H1 (cell line): ENCODE measurements around the gene ZNF212. TPM values are rescaled to one million over a fixed set of nuclear protein-coding genes. Genes with fewer than 3 reads are reported as not detected.

Source experiments
- CTCF ChIA-PET: fragments of 300-600 bp; sonication (Branson Sonifier 250); formaldehyde crosslinking; loops from one replicate; lab custom pipeline; 2021; ENCODE audit not compliant: partially characterized antibody; lab: Charles Lee
- POLR2A ChIA-PET: fragments of 300-600 bp; sonication (Branson Sonifier 250); formaldehyde crosslinking; loops from one replicate; lab custom pipeline; 2021; ENCODE audit warnings: inconsistent platforms; ENCODE audit not compliant: partially characterized antibody; lab: Charles Lee
- DNase-seq, 2 experiments: peaks; one replicate each; pipeline versions ENCODE4 v3.0.0 to v3.0.0-alpha.2; 2010 to 2022; ENCODE audit warnings: low spot score in 2 of 2, low read depth in 1 of 2, mixed read lengths in 1 of 2
- FAIRE-seq: peaks from 2 replicates; lab custom pipeline; 2011; peaks lifted over from hg19 to GRCh38; lab: Jason Lieb, UNC
- H2AFZ ChIP-seq: 2 replicates; pipeline ENCODE4 v1.8.1; 2012; ENCODE audit warnings: low read length, inconsistent platforms
- H2AK5ac ChIP-seq: 2 replicates; pipeline ENCODE4 v1.6.1; 2013; ENCODE audit warnings: low read depth, low read length
- H2BK120ac ChIP-seq: replicated peaks from 2 replicates; pipeline ENCODE3; 2013; ENCODE audit warnings: low read depth, low read length, inconsistent platforms
- H2BK12ac ChIP-seq: 2 replicates; pipeline ENCODE4 v1.6.1; 2013; ENCODE audit warnings: low read depth, low read length
- H2BK15ac ChIP-seq: 2 replicates; pipeline ENCODE4 v1.6.1; 2013; ENCODE audit warnings: low read length
- H2BK20ac ChIP-seq: 2 replicates; pipeline ENCODE4 v1.6.1; 2013; ENCODE audit warnings: low read length
- H2BK5ac ChIP-seq: 2 replicates; pipeline ENCODE4 v1.6.1; 2013; ENCODE audit warnings: low read depth, low read length
- H3K14ac ChIP-seq: 2 replicates; pipeline ENCODE4 v1.6.1; 2013; ENCODE audit warnings: inconsistent platforms; ENCODE audit not compliant: insufficient read length
- H3K18ac ChIP-seq: 2 replicates; pipeline ENCODE4 v1.6.1; 2013; ENCODE audit warnings: low read length; ENCODE audit errors: extremely low read depth
- H3K23ac ChIP-seq: 2 replicates; pipeline ENCODE4 v1.6.1; 2013; ENCODE audit warnings: inconsistent platforms; ENCODE audit not compliant: insufficient read length
- H3K23me2 ChIP-seq: 2 replicates; pipeline ENCODE4 v1.6.1; 2013; ENCODE audit warnings: low read depth, low read length
- H3K27ac ChIP-seq: 2 replicates; pipeline ENCODE4 v1.6.1; 2011; ENCODE audit warnings: low read depth, low read length, inconsistent platforms
- H3K27me3 ChIP-seq, 4 experiments: replicated peaks in 1 of 4; 1 replicate in 1 of 4; 2 replicates in 3 of 4; pipeline versions ENCODE4 v1.6.1 to v1.8.1; 2011 to 2013; ENCODE audit warnings: low read length in 3 of 4, mild to moderate bottlenecking in 3 of 4, inconsistent platforms in 2 of 4, mixed read lengths in 2 of 4, moderate library complexity in 1 of 4; ENCODE audit not compliant: control insufficient read depth in 3 of 4, insufficient read depth in 3 of 4; ENCODE audit errors: extremely low read depth in 1 of 4
- H3K36me3 ChIP-seq, 4 experiments: 2 replicates each; pipeline versions ENCODE4 v1.6.1 to v1.8.1; 2011 to 2013; ENCODE audit warnings: mild to moderate bottlenecking in 4 of 4, low read length in 3 of 4, moderate library complexity in 2 of 4, control low read depth in 1 of 4, inconsistent platforms in 1 of 4; ENCODE audit not compliant: insufficient read depth in 4 of 4, control insufficient read depth in 2 of 4
- H3K4ac ChIP-seq: replicated peaks from 2 replicates; pipeline ENCODE3; 2013; ENCODE audit warnings: low read length, low read depth, mixed read lengths, inconsistent platforms; ENCODE audit not compliant: insufficient read length
- H3K4me1 ChIP-seq, 4 experiments: replicated peaks in 1 of 4; 1 replicate in 1 of 4; 2 replicates in 3 of 4; pipeline versions ENCODE4 v1.6.1 to v1.8.1; 2011 to 2013; ENCODE audit warnings: low read length in 3 of 4, inconsistent platforms in 2 of 4, mixed read lengths in 1 of 4; ENCODE audit not compliant: insufficient read depth in 4 of 4, control insufficient read depth in 3 of 4
- H3K4me2 ChIP-seq, 2 experiments: 2 replicates each; pipeline versions ENCODE4 v1.6.1 to v1.8.1; 2011 to 2013; ENCODE audit warnings: low read depth in 2 of 2, low read length in 2 of 2, control low read depth in 1 of 2, inconsistent platforms in 1 of 2, mild to moderate bottlenecking in 1 of 2; ENCODE audit not compliant: insufficient read depth in 1 of 2
- H3K4me3 ChIP-seq, 4 experiments: fragments of 200-600, 300-600 bp in 1 of 4; sonication (generic), shearing (Covaris generic), sonication (Bioruptor Twin) in 1 of 4; 2 replicates each; pipeline versions ENCODE4 v1.5.1 to v1.8.1; 2011 to 2016; ENCODE audit warnings: low read length in 4 of 4, low read depth in 3 of 4, control low read depth in 2 of 4, inconsistent platforms in 2 of 4, mild to moderate bottlenecking in 2 of 4, mixed read lengths in 1 of 4, moderate library complexity in 1 of 4; ENCODE audit not compliant: insufficient read depth in 2 of 4; ENCODE audit errors: extremely low read depth in 1 of 4
- H3K56ac ChIP-seq: replicated peaks from 2 replicates; pipeline ENCODE3; 2013; ENCODE audit warnings: low read depth, mild to moderate bottlenecking, mixed read lengths, low read length, inconsistent platforms; ENCODE audit not compliant: insufficient read length
- H3K79me1 ChIP-seq: 2 replicates; pipeline ENCODE4 v1.6.1; 2013; ENCODE audit warnings: low read depth, low read length, control low read depth
- H3K79me2 ChIP-seq, 2 experiments: 2 replicates each; pipeline versions ENCODE4 v1.6.1 to v1.8.1; 2012 to 2013; ENCODE audit warnings: low read length in 2 of 2, mild to moderate bottlenecking in 2 of 2, inconsistent platforms in 1 of 2; ENCODE audit not compliant: insufficient read depth in 2 of 2, control insufficient read depth in 1 of 2
- H3K9ac ChIP-seq, 4 experiments: replicated peaks in 1 of 4; 1 replicate in 1 of 4; 2 replicates in 3 of 4; pipeline versions ENCODE4 v1.6.1 to v1.8.1; 2011 to 2013; ENCODE audit warnings: low read depth in 3 of 4, low read length in 3 of 4, control low read depth in 2 of 4, mild to moderate bottlenecking in 2 of 4, moderate library complexity in 2 of 4, inconsistent platforms in 1 of 4; ENCODE audit errors: extremely low read depth in 1 of 4
- H3K9me3 ChIP-seq, 2 experiments: 2 replicates each; pipeline versions ENCODE4 v1.6.1 to v1.8.1; 2012 to 2013; ENCODE audit warnings: mild to moderate bottlenecking in 2 of 2, moderate library complexity in 2 of 2, control low read depth in 1 of 2, inconsistent platforms in 1 of 2, low read depth in 1 of 2, low read length in 1 of 2, mixed read lengths in 1 of 2; ENCODE audit not compliant: insufficient read depth in 2 of 2
- H4K20me1 ChIP-seq, 2 experiments: replicated peaks in 1 of 2; 2 replicates each; pipeline versions ENCODE3 to v1.8.1; 2011 to 2013; ENCODE audit warnings: inconsistent platforms in 2 of 2, low read length in 2 of 2, mild to moderate bottlenecking in 1 of 2; ENCODE audit not compliant: insufficient read depth in 2 of 2, control insufficient read depth in 1 of 2
- H4K5ac ChIP-seq: 2 replicates; pipeline ENCODE4 v1.6.1; 2013; ENCODE audit warnings: low read length, low read depth, mixed read lengths, inconsistent platforms; ENCODE audit not compliant: insufficient read length
- H4K8ac ChIP-seq: 2 replicates; pipeline ENCODE4 v1.8.0; 2013; ENCODE audit warnings: mild to moderate bottlenecking, moderate library complexity, low read length, inconsistent platforms; ENCODE audit not compliant: insufficient read depth; ENCODE audit errors: extremely low read depth
- H4K91ac ChIP-seq: replicated peaks from 2 replicates; pipeline ENCODE3; 2013; ENCODE audit warnings: low read length, mixed read lengths, inconsistent platforms; ENCODE audit not compliant: insufficient read length
- HDAC2 ChIP-seq, 2 experiments: fragments of 300-600 bp in 1 of 2; sonication (generic) in 1 of 2; IDR thresholded peaks; 2 replicates each; pipeline ENCODE4 v1.6.1; 2011 to 2012; ENCODE audit warnings: low read depth in 2 of 2, low read length in 2 of 2, mild to moderate bottlenecking in 2 of 2, moderate library complexity in 2 of 2, borderline replicate concordance in 1 of 2, inconsistent platforms in 1 of 2
- NANOG ChIP-seq: IDR thresholded peaks from 2 replicates; pipeline ENCODE4 v1.6.1; 2011; ENCODE audit warnings: low read length, low read depth, mild to moderate bottlenecking, inconsistent platforms; ENCODE audit not compliant: insufficient read depth, poor library complexity, severe bottlenecking
- POLR2A ChIP-seq, 2 experiments: IDR thresholded peaks; 1 replicate in 1 of 2; 2 replicates in 1 of 2; pipeline ENCODE4 v1.6.1; 2011; ENCODE audit warnings: low read depth in 2 of 2, low read length in 2 of 2, mild to moderate bottlenecking in 2 of 2; ENCODE audit errors: control extremely low read depth in 1 of 2
- POLR2AphosphoS5 ChIP-seq: IDR thresholded peaks from 2 replicates; pipeline ENCODE4 v1.6.1; 2011; ENCODE audit warnings: low read depth, low read length
- RNF2 ChIP-seq: fragments of 200-900, 300-1000 bp; sonication (generic); IDR thresholded peaks from 2 replicates; pipeline ENCODE4 v1.7.1; 2016; ENCODE audit warnings: borderline replicate concordance, low read depth, mild to moderate bottlenecking, antibody characterized with exemption, low read length; ENCODE audit not compliant: poor library complexity, severe bottlenecking; ENCODE audit errors: missing control alignments
- SIN3A ChIP-seq, 2 experiments: IDR thresholded peaks in 1 of 2; conservative IDR thresholded peaks in 1 of 2; 2 replicates each; pipeline ENCODE4 v1.6.1; 2011 to 2012; ENCODE audit warnings: low read length in 2 of 2, improper control_type of control experiment in 1 of 2, low read depth in 1 of 2, mild to moderate bottlenecking in 1 of 2
- WGBS, 2 experiments: shearing (Covaris generic) in 1 of 2; methylation state at CpG; one replicate each; pipeline versions ENCODE4 v1.1.6 to v1.1.7; 2013 to 2015; ENCODE audit warnings: low lambda C conversion rate in 2 of 2, mixed read lengths in 2 of 2, inconsistent platforms in 1 of 2, low coverage in 1 of 2, missing lambda C conversion rate in 1 of 2; ENCODE audit not compliant: insufficient replicate concordance in 2 of 2, insufficient coverage in 1 of 2, insufficient read length in 1 of 2; ENCODE audit errors: extremely low coverage in 1 of 2, missing lambda C conversion rate in 1 of 2; 5-methylcytosine and 5-hydroxymethylcytosine counted together
- polyA plus RNA-seq, 7 experiments: library from polyadenylated mRNA; depleted of rRNA in 3 of 7; stranded (reverse) in 5 of 7; unstranded in 2 of 7; fragments of >200 nt in 5 of 7; fragments of 200-250 nt in 2 of 7; gene quantifications; 1 replicate in 5 of 7; 2 replicates in 1 of 7; 4 replicates in 1 of 7; pipeline versions ENCODE4 v1.2.1 to v1.2.3, GENCODE V29; 2011 to 2013; ENCODE audit warnings: missing spikeins in 2 of 7, mixed read lengths in 2 of 7
- total RNA-seq: library from RNA; stranded (reverse); fragmentation: NEBNext Ultra II Directional; extraction: Animal tissue kit (Norgen Biotek cat#: 25700); gene quantifications from 2 replicates; pipeline ENCODE4 v1.2.1, GENCODE V29; 2021
- TF ChIP-seq, protein P1 (sequence below): IDR thresholded peaks from 2 replicates; pipeline ENCODE4 v1.6.1; 2012; ENCODE audit warnings: inconsistent platforms
- TF ChIP-seq, protein P2 (sequence below): IDR thresholded peaks from 2 replicates; pipeline ENCODE4 v1.6.1; 2012; ENCODE audit warnings: low read length, inconsistent platforms

Gene ZNF212
- total and polyA plus RNA-seq, 2 of the 8 experiments (the other 6 are each of a cell fraction or from before 2014, with no cell fraction given) = 6.7 to 19.3 TPM

DNA sequence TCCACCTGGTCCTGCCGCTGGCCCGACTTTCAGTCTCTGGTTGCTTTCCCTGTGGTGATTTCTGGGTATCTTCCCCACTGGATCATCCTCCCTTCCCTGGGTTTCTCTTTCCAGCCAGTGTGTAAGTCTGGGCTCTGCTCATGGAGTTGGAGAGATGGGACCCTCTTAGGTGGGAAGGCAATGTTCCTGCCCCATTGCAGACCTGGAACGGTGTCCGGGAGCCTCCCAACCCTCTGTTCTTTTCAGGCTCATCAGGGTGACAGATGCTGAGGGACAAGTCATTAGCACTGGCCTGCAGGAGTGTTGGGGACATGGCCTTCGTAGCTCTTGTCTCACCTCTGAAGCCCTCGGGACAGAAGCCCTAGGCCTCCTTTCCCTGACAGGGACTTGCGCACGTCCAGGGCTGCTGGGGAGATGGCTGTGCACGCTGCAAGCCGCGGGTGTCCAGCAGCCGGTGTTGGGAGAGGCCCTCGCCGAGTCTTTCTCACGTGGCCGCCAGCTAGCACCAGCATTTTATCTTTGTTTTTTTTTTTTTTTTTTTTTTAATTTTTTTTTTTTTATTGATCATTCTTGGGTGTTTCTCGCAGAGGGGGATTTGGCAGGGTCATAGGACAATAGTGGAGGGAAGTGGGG, 39.8 kb downstream of the ZNF212 start:
- H4K20me1 ChIP-seq = peaks cover 0 to 5% of the 10 kb centered on the region in 2 experiments
- POLR2A ChIA-PET = interaction anchor here (0.6 to 2.1 kb wide), 2 partner anchors 11 to 16 kb away, joined by 3 to 9 read pairs; partner anchors contain the start of gene ZNF783
- FAIRE-seq = no peak
- TF ChIP-seq, protein P1, sequence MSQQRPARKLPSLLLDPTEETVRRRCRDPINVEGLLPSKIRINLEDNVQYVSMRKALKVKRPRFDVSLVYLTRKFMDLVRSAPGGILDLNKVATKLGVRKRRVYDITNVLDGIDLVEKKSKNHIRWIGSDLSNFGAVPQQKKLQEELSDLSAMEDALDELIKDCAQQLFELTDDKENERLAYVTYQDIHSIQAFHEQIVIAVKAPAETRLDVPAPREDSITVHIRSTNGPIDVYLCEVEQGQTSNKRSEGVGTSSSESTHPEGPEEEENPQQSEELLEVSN = no peak
- TF ChIP-seq RNF2 (no peak), HDAC2 (IDR thresholded peaks at IDR 0.05; ENCODE audit: borderline replicate concordance in 1 of 2, low read depth in 2 of 2, low read length in 2 of 2) (no peak), POLR2AphosphoS5 (no peak), NANOG (no peak), POLR2A (IDR thresholded peaks at IDR 0.05; ENCODE audit: control extremely low read depth in 1 of 2, low read depth in 2 of 2, low read length in 2 of 2) (no peak), SIN3A (conservative IDR thresholded peaks at IDR 0.05 in 1 of 2, IDR thresholded peaks at IDR 0.05 in 1 of 2; ENCODE audit: low read depth in 1 of 2, low read length in 2 of 2) (no peak)
- TF ChIP-seq, protein P2, sequence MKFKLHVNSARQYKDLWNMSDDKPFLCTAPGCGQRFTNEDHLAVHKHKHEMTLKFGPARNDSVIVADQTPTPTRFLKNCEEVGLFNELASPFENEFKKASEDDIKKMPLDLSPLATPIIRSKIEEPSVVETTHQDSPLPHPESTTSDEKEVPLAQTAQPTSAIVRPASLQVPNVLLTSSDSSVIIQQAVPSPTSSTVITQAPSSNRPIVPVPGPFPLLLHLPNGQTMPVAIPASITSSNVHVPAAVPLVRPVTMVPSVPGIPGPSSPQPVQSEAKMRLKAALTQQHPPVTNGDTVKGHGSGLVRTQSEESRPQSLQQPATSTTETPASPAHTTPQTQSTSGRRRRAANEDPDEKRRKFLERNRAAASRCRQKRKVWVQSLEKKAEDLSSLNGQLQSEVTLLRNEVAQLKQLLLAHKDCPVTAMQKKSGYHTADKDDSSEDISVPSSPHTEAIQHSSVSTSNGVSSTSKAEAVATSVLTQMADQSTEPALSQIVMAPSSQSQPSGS = no peak

More for the DNA sequence above, 39.8 kb downstream of the ZNF212 start:
- no peak overlapping the region for H3K23ac ChIP-seq
- no peak overlapping the region for H3K27ac ChIP-seq
- H3K79me1 ChIP-seq = no peaks in the 10 kb centered on the region; the same call in 1 of the 2 replicates
- no peak overlapping the region for H2AK5ac ChIP-seq
- H3K79me2 ChIP-seq = no peaks in the 10 kb centered on the region
- H3K4ac ChIP-seq = no peak overlapping the region
- H3K4me3 ChIP-seq = no peak overlapping the region
- H3K18ac ChIP-seq = no peak overlapping the region
- peaks cover 0 to 2% (median 0%) of the 10 kb centered on the region in 4 experiments; a peak in 1 of 7 replicates for H3K27me3 ChIP-seq
- WGBS, 2 experiments = 91% methylated on average over 17 of the region's 17 CpGs; no CpG with 5 or more reads in 1 of the 2 experiments
- H4K8ac ChIP-seq = peak overlapping the region; percentile 79; the same call in 1 of the 2 replicates
- no peak overlapping the region for H2BK12ac ChIP-seq
- CTCF ChIA-PET = interaction anchor here (1.2 kb wide), 1 partner anchor 14 kb away, joined by 3 read pairs; no protein-coding TSS in a partner anchor
- no peak for DNase-seq
- H2AFZ ChIP-seq = no peak overlapping the region
- no peak overlapping the region for H2BK15ac ChIP-seq
- H4K5ac ChIP-seq = no peak overlapping the region
- H4K91ac ChIP-seq = no peak overlapping the region
- no peak overlapping the region for H2BK20ac ChIP-seq
- peaks cover 0 to 12% (median 3%) of the 10 kb centered on the region in 4 experiments; a peak in 1 of 8 replicates for H3K36me3 ChIP-seq
- no peak overlapping the region for H3K9ac ChIP-seq
- H3K4me2 ChIP-seq = no peak overlapping the region
- H2BK120ac ChIP-seq = no peak overlapping the region
- H3K9me3 ChIP-seq = no peaks in the 10 kb centered on the region
- no peak overlapping the region for H2BK5ac ChIP-seq
- H3K56ac ChIP-seq = no peak overlapping the region
- no peak overlapping the region for H3K14ac ChIP-seq
- no peaks in the 10 kb centered on the region for H3K23me2 ChIP-seq
- H3K4me1 ChIP-seq = peaks cover 0 to 1% (median 0%) of the 10 kb centered on the region in 4 experiments; a peak in 2 of 7 replicates
